Suprapubic skin (tissue), 4 donors: ENCODE results near the gene ZDHHC11B.
"Not testable (repeated sequence)": the region's sequence is repeated elsewhere in the genome, so short reads cannot be mapped to it uniquely, and the experiment has no call there.

Source experiments
- CTCF ChIP-seq, 2 donors: fragments of 200-600 bp in 1 of 2; fragments of 450-650 bp in 1 of 2; sonication (generic) in 1 of 2; IDR thresholded peaks; one replicate each; pipeline ENCODE4 v1.5.1; 2016 to 2019; ENCODE audit warnings: antibody characterized with exemption in 2 of 2, mild to moderate bottlenecking in 1 of 2, moderate library complexity in 1 of 2
- POLR2A ChIP-seq, 2 donors: fragments of 450-650 bp; IDR thresholded peaks; one replicate each; pipeline ENCODE4 v1.6.1; 2017; ENCODE audit warnings: antibody characterized with exemption in 2 of 2, mild to moderate bottlenecking in 2 of 2, moderate library complexity in 2 of 2
- POLR2AphosphoS5 ChIP-seq, 3 donors: sonication (generic); formaldehyde crosslinking; IDR thresholded peaks; one replicate each; pipeline ENCODE4 v1.6.1; 2017; ENCODE audit warnings: antibody characterized with exemption in 3 of 3

GRCh38 chr5:723309-723708, 61.2 kb downstream of the ZDHHC11B start:
- TF ChIP-seq CTCF, POLR2A, POLR2AphosphoS5 (IDR thresholded peaks at IDR 0.05): not testable (repeated sequence)
